Stimulated activated effector memory CD8-positive, alpha-beta T cell treated with anti-CD3 and anti-CD28 coated beads, Interleukin-12 subunit alpha, Interleukin-12 subunit beta, amount 100 ng/mL, for 72 hours (primary cell): ENCODE measurements around the gene IGSF21.

Experiments
- ATAC-seq: fragments of 150-1000 bp; cut with Tn5 transposase; 2 replicates; pipeline ENCODE4 v1.10.0; 2021
- DNase-seq, 2 donors: peaks; one replicate each; pipeline ENCODE4 v3.0.0; 2021 to 2022; ENCODE audit warnings: low spot score in 2 of 2
- H3K27ac Mint-ChIP-seq: one replicate; pipeline ENCODE4 v1.8.0; 2022; ENCODE audit warnings: mild to moderate bottlenecking, mixed read lengths
- H3K36me3 Mint-ChIP-seq: one replicate; pipeline ENCODE4 v1.8.0; 2022; ENCODE audit warnings: mild to moderate bottlenecking, mixed read lengths
- H3K4me1 Mint-ChIP-seq: one replicate; pipeline ENCODE4 v1.8.0; 2022; ENCODE audit warnings: mixed read lengths
- H3K4me3 Mint-ChIP-seq: one replicate; pipeline ENCODE4 v1.8.0; 2022; ENCODE audit warnings: mild to moderate bottlenecking, mixed read lengths
- H3K9me3 Mint-ChIP-seq: one replicate; pipeline ENCODE4 v1.8.0; 2022; ENCODE audit warnings: mixed read lengths

IGSF21 gene

GRCh38 chr1:18305182-18305795 lies 197.7 kb downstream of the IGSF21 start:
- ATAC-seq (no peak), DNase-seq (no peak)
- Mint-ChIP-seq H3K4me3 (no peak overlapping the region), H3K4me1 (no peaks in the 10 kb centered on the region), H3K27ac (no peak overlapping the region), H3K36me3 (no peaks in the 10 kb centered on the region), H3K9me3 (no peaks in the 10 kb centered on the region)

- no peaks in the 10 kb centered on the region for H3K36me3 Mint-ChIP-seq
- H3K4me1 Mint-ChIP-seq = no peaks in the 10 kb centered on the region
- no peaks in the 10 kb centered on the region for H3K9me3 Mint-ChIP-seq
- H3K27ac Mint-ChIP-seq = no peak overlapping the region
- no peak overlapping the region for H3K4me3 Mint-ChIP-seq
- DNase-seq = no peak
- ATAC-seq = no peak
These were observed 199.8 kb downstream of the IGSF21 start for GRCh38 chr1:18307329-18307898.

DNA sequence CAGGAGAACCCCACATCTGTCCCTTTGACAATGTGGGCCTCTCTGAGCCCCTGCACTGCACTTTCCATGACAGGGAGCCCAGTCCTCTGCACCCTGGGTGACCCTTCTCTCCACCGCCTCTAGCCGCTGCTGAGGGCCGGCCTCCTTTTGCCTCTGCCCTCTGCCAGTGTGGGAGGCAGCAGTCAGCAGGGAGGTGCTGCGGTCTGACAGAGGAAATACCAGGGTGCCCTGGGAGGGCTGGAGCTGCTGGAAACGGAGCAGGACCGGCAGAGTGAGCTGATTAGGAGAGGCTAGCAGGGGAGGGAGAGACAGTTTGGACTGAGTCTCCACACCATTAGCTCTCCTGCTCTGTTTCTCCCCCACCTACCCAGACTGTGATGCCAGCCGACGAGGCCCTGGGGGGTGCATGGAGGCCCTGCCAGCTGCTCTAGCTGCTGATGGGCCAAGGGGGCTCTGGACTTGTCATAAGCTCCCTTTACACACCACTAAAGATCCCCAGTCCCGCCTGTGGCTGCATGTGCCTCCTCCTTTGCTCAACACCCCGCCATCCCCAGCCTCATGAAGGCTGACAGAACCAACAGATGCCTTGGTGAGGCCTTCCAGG lies 202.1 kb downstream of the IGSF21 start:
- no peak overlapping the region for H3K4me3 Mint-ChIP-seq
- DNase-seq = no peak
- no peaks in the 10 kb centered on the region for H3K36me3 Mint-ChIP-seq
- peak; percentile 8 for ATAC-seq
- no peaks in the 10 kb centered on the region for H3K4me1 Mint-ChIP-seq
- H3K27ac Mint-ChIP-seq = no peak overlapping the region
- no peaks in the 10 kb centered on the region for H3K9me3 Mint-ChIP-seq

GRCh38 chr1:18312961-18313360 lies 205.4 kb downstream of the IGSF21 start:
- H3K4me1 Mint-ChIP-seq = no peaks in the 10 kb centered on the region
- no peak overlapping the region for H3K4me3 Mint-ChIP-seq
- DNase-seq = no peak
- no peak for ATAC-seq
- no peak overlapping the region for H3K27ac Mint-ChIP-seq
- H3K36me3 Mint-ChIP-seq = no peaks in the 10 kb centered on the region
- no peaks in the 10 kb centered on the region for H3K9me3 Mint-ChIP-seq

- no peak for ATAC-seq
- no peaks in the 10 kb centered on the region for H3K36me3 Mint-ChIP-seq
These were observed 205.9 kb downstream of the IGSF21 start for GRCh38 chr1:18313523-18313922.

GRCh38 chr1:18314399-18314798 lies 206.8 kb downstream of the IGSF21 start:
- H3K27ac Mint-ChIP-seq = no peak overlapping the region
- H3K4me1 Mint-ChIP-seq = no peaks in the 10 kb centered on the region
- H3K36me3 Mint-ChIP-seq = no peaks in the 10 kb centered on the region
- DNase-seq (no peak), ATAC-seq (no peak)
- no peak overlapping the region for H3K4me3 Mint-ChIP-seq
- peaks cover 2% of the 10 kb centered on the region for H3K9me3 Mint-ChIP-seq

More at GRCh38 chr1:18313523-18313922, 205.9 kb downstream of the IGSF21 start:
- no peak overlapping the region for H3K4me3 Mint-ChIP-seq
- no peak overlapping the region for H3K27ac Mint-ChIP-seq
- no peak for DNase-seq
- H3K9me3 Mint-ChIP-seq = peaks cover under 1% of the 10 kb centered on the region
- H3K4me1 Mint-ChIP-seq = no peaks in the 10 kb centered on the region

DNA sequence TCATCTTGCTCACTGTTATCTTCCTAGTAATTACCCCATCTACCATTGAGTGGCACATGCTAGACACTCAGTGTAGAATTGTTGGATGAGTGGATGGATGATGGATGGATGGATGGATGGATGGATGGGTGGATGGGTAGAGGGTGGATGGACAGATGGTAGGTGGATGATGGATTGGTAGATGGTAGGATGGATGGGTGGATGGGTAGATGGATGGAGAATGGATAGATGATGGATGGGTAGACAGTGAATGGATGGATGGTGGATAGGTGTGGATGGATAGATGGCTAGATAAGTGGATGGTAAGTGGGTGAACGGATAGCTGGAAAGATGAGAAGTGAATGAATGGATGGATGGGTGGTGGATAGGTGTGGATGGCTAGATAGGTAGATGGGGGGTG lies 207.9 kb downstream of the IGSF21 start:
- Mint-ChIP-seq H3K36me3 (no peaks in the 10 kb centered on the region), H3K4me3 (no peak overlapping the region), H3K27ac (no peak overlapping the region), H3K9me3 (peaks cover 2% of the 10 kb centered on the region), H3K4me1 (no peaks in the 10 kb centered on the region)
- no peak for DNase-seq
- ATAC-seq = no peak

GRCh38 chr1:18316764-18317163 lies 209.2 kb downstream of the IGSF21 start:
- peaks cover 2% of the 10 kb centered on the region for H3K9me3 Mint-ChIP-seq
- H3K36me3 Mint-ChIP-seq = no peaks in the 10 kb centered on the region
- no peak overlapping the region for H3K4me3 Mint-ChIP-seq
- ATAC-seq (no peak), DNase-seq (no peak)
- H3K27ac Mint-ChIP-seq = no peak overlapping the region
- no peaks in the 10 kb centered on the region for H3K4me1 Mint-ChIP-seq

GRCh38 chr1:18319099-18319498 lies 211.5 kb downstream of the IGSF21 start:
- Mint-ChIP-seq H3K9me3 (peaks cover 2% of the 10 kb centered on the region), H3K4me1 (no peaks in the 10 kb centered on the region), H3K4me3 (no peak overlapping the region), H3K27ac (no peak overlapping the region), H3K36me3 (no peaks in the 10 kb centered on the region)
- ATAC-seq (no peak), DNase-seq (no peak)

- H3K9me3 Mint-ChIP-seq = peaks cover 2% of the 10 kb centered on the region
- no peak for DNase-seq
- ATAC-seq = no peak
- H3K27ac Mint-ChIP-seq = no peak overlapping the region
- no peaks in the 10 kb centered on the region for H3K4me1 Mint-ChIP-seq
- no peak overlapping the region for H3K4me3 Mint-ChIP-seq
- no peaks in the 10 kb centered on the region for H3K36me3 Mint-ChIP-seq
These were observed 212.5 kb downstream of the IGSF21 start for GRCh38 chr1:18320051-18320450.

GRCh38 chr1:18322368-18323032 lies 214.9 kb downstream of the IGSF21 start:
- H3K9me3 Mint-ChIP-seq = peaks cover 2% of the 10 kb centered on the region
- H3K4me1 Mint-ChIP-seq = no peaks in the 10 kb centered on the region
- no peak overlapping the region for H3K4me3 Mint-ChIP-seq
- DNase-seq (no peak), ATAC-seq (no peak)
- H3K36me3 Mint-ChIP-seq = no peaks in the 10 kb centered on the region
- H3K27ac Mint-ChIP-seq = no peak overlapping the region

DNA sequence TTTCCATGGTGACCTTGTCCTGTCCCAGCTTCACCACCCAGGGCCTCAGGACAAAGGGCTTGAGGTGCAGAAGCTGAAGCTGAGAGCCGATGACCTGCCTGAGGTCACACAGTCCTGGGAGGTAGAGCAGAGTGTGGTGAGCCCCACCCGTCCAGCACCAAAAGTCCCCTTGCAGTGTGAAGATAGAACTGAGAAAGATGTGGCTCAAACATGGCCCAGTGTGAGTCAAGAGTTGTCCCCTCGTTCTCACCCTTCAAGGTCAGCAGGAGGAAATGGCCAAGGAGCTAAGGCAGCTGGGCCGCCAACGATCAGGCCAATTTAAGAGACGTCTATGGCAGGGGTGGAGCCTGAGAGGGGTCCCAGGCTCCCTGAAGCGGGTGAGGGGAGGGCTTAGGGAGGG lies 215.7 kb downstream of the IGSF21 start:
- H3K4me1 Mint-ChIP-seq = no peaks in the 10 kb centered on the region
- no peak overlapping the region for H3K4me3 Mint-ChIP-seq
- H3K27ac Mint-ChIP-seq = no peak overlapping the region
- peaks cover 2% of the 10 kb centered on the region for H3K9me3 Mint-ChIP-seq
- H3K36me3 Mint-ChIP-seq = no peaks in the 10 kb centered on the region
- ATAC-seq = no peak
- no peak for DNase-seq

- no peak for DNase-seq
- no peak overlapping the region for H3K4me3 Mint-ChIP-seq
- no peaks in the 10 kb centered on the region for H3K4me1 Mint-ChIP-seq
- H3K9me3 Mint-ChIP-seq = no peaks in the 10 kb centered on the region
- no peak overlapping the region for H3K27ac Mint-ChIP-seq
- no peaks in the 10 kb centered on the region for H3K36me3 Mint-ChIP-seq
- no peak for ATAC-seq
These were observed 216.6 kb downstream of the IGSF21 start for GRCh38 chr1:18324246-18324645.

GRCh38 chr1:18325136-18325535 lies 217.5 kb downstream of the IGSF21 start:
- no peaks in the 10 kb centered on the region for H3K9me3 Mint-ChIP-seq
- H3K4me1 Mint-ChIP-seq = no peaks in the 10 kb centered on the region
- no peak overlapping the region for H3K27ac Mint-ChIP-seq
- ATAC-seq (no peak), DNase-seq (no peak)
- no peaks in the 10 kb centered on the region for H3K36me3 Mint-ChIP-seq
- H3K4me3 Mint-ChIP-seq = no peak overlapping the region

- Mint-ChIP-seq H3K4me3 (no peak overlapping the region), H3K9me3 (no peaks in the 10 kb centered on the region), H3K4me1 (no peaks in the 10 kb centered on the region), H3K36me3 (no peaks in the 10 kb centered on the region), H3K27ac (no peak overlapping the region)
- no peak for DNase-seq
- ATAC-seq = no peak
These were observed 218.8 kb downstream of the IGSF21 start for GRCh38 chr1:18326211-18326897.
